ENCODE results near the gene PPFIA2.

PPFIA2 gene

DNA sequence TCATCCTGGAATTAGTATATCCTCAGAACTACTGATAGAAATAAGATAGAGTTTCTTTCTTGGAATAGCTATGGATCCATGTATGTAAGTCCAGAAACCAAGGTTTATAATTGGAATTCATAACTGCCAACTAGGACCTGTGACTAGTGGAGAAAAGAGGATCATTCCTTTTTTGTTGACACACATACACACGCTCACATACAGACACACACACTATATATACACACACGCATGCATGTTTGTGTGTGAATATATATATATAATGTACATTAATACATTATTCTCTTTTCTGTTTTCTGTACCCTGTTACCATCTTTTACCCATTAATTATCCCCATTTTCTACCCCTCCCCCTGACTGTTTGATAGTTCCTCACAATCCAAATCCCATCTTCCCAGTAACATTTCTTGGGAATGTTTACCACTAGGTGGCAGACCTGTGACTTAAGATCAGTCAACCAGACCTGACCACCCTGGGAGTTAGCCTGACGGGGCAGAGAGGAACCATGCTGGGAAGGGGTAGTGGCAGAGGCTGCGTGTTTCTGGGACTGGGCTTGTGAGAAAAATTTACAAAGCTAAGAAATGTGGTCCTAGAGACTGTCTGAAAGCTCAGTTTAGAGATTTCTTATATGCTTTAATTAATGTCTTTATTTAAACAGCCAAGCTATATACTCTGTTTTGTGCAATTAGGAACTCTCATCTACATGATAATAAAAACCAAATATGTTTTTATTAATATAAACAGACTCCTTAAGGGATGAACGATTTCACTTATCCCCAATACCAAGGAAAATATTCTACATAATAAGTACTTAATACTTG is 308.0 kb downstream of the PPFIA2 start:
- peak; percentile 0 for DNase-seq (ENCODE audit: low read depth)

- no peak for DNase-seq (ENCODE audit: low read depth)
These were observed 317.5 kb downstream of the PPFIA2 start for GRCh38 chr12:81441629-81442028.

GRCh38 chr12:81440001-81440400 is 319.1 kb downstream of the PPFIA2 start:
- DNase-seq (ENCODE audit: low read depth): no peak

DNA sequence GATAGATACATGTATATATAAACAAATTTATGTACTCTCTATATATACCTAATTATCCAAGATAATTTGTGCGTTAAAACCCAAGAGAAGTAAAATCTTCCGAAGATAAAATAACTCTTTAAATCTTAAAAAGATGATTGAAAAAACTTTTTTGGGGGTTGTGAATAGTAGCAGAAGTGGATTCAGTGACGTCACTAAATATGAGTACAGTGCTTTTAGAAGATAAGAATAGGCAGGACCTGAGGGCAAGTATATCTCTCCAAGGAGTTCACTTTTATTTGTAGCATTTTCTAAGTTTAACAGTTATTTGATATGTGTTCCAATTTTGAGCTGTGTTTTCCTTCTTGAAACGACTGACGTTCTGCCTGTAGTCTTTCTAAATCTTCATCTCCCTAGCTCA is 319.8 kb downstream of the PPFIA2 start:
- no peak for DNase-seq (ENCODE audit: low read depth)

GRCh38 chr12:81417056-81417455 is 342.1 kb downstream of the PPFIA2 start:
- no peak for DNase-seq (ENCODE audit: low read depth)

DNA sequence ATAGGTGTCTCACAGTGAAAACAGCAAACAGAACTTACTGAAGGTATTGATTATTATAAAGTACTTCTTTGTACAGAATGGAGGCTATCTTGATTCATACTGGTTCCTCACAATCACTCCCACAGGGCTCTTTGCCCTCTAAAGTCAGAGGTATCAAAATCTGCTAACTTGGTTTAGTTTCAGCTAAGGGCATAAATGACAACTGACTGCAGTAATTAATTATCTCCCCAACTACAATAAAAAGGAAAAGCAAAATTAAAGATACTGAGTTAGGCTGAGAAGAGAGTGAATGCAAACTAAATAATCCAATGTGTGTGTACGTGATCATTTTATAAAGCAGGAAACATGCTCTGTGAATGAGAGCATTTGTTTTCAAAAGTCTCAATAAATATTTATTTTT is 342.6 kb downstream of the PPFIA2 start:
- no peak for DNase-seq (ENCODE audit: low read depth)

GRCh38 chr12:81414441-81414840 is 344.7 kb downstream of the PPFIA2 start:
- no peak for DNase-seq (ENCODE audit: low read depth)

GRCh38 chr12:81412940-81413339 is 346.2 kb downstream of the PPFIA2 start:
- no peak for DNase-seq (ENCODE audit: low read depth)

GRCh38 chr12:81403348-81403747 is 355.8 kb downstream of the PPFIA2 start:
- DNase-seq (ENCODE audit: low read depth): no peak

GRCh38 chr12:81401241-81401640 is 357.9 kb downstream of the PPFIA2 start:
- no peak for DNase-seq (ENCODE audit: low read depth)

- no peak for DNase-seq (ENCODE audit: low read depth)
These were observed 359.1 kb downstream of the PPFIA2 start for GRCh38 chr12:81400024-81400423.

DNA sequence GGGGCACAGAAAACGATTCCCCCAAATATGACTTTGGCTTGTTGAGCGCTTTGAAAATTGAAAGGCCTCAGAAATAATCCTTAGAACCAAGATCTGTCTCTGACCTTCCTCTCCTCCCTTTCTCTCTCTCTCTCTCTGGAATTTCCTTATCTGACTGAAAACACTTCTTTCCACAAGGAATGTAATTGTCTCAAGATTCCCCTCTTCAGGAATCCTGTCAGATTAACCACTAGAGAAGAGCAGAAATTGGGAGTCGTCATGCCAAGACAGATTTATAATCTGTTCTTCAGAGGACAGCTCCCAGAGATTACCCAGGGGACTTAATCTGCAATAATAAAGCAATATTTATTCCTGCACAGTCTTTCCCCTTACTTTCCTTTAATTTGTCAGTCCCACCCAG is 363.7 kb downstream of the PPFIA2 start:
- no peak for DNase-seq (ENCODE audit: low read depth)

DNA sequence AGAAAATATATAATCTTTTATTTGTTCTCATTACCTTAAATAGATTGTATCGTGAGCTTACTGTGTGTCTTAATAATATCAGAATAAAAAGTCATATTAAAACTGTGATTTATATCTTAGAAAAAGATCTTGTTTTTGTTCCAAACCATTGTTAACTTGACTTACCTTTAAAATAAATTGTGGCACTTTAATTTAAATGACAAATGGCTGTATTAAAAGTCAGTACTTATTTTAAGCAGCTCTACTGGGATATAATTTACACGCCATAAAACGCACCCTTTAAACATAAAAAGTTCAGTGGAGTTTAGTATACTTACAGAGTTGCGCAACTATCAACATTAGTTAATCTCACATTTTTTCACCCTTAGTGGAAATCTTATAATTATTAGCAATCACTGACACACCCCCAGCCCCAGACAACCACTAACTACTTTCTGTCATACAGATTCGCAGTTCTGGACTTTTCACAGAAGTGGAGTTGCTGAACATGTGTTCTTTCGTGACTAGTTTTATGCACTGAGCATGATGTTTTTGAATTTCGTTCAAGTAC is 369.5 kb downstream of the PPFIA2 start:
- DNase-seq (ENCODE audit: low read depth): no peak

- DNase-seq (ENCODE audit: low read depth): no peak
These were observed 373.0 kb downstream of the PPFIA2 start for GRCh38 chr12:81386101-81386500.

DNA sequence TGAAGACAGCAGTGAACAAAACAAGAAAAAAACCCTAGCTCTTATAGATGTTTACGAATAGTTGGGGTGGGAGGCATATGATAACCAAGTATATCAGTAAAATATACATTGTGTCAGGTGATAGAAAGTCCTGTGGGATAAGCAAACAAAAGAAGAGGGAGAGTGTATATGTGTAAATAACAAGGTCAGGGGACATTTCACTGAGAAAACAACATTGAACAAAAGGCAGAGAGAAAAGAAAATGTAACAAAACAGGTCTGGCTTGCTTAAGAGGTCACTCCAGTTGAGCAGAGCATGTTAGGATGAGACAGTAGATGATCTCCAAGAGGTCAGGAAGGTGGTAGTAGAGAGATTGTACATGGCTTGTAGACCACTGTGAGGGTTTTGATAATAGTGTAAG is 377.2 kb downstream of the PPFIA2 start:
- no peak for DNase-seq (ENCODE audit: low read depth)

GRCh38 chr12:81378601-81379285 is 380.4 kb downstream of the PPFIA2 start:
- DNase-seq (ENCODE audit: low read depth): no peak

DNA sequence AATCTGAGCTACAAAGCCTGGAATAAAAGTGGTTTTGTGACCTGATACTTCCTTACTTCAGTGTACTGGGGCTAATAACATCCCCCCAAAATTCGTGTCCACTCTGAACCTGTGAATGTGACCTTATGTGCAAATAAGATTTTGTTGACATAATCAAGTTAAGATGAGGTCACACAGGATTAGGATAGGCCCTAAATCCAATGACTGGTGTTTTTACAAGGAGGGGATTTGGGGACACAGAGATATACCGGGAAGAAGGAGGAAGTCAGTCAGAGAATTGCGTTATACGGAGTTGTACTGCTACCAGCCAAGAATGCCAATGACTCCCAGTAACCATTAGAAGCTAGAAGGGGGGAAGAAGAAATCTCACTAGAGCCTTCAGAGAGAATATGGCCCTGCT is 381.4 kb downstream of the PPFIA2 start:
- DNase-seq (ENCODE audit: low read depth): no peak

GRCh38 chr12:81375969-81376368 is 383.2 kb downstream of the PPFIA2 start:
- no peak for DNase-seq (ENCODE audit: low read depth)

GRCh38 chr12:81370456-81370855 is 388.7 kb downstream of the PPFIA2 start:
- no peak for DNase-seq (ENCODE audit: low read depth)

DNA sequence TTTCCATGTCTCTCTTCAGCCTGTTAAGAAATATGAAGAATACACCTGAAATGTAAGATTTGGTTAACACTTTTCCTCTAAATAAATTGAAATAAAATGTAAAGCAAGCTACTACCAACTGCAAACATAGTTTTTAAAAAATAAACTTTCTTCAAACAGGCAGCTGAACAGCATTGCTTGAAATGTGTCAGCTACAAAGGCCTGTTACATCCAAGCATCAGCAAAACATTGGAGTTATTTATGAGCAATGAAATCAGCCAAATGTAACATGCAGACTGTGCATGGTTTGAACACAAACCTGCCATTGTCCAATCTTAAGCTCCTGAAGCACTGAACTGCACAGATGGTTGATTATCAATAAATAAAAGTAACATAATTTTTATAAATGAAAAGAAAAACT is 390.0 kb downstream of the PPFIA2 start:
- DNase-seq (ENCODE audit: low read depth): no peak

GRCh38 chr12:81365284-81365683 is 393.9 kb downstream of the PPFIA2 start:
- DNase-seq (ENCODE audit: low read depth): no peak

GRCh38 chr12:81360916-81361315 is 398.2 kb downstream of the PPFIA2 start:
- no peak for DNase-seq (ENCODE audit: low read depth)

GRCh38 chr12:81359736-81360135 is 399.4 kb downstream of the PPFIA2 start:
- no peak for DNase-seq (ENCODE audit: low read depth)
